OCI-LY3 (cell line): ENCODE results near the gene ITPR3.

ENCODE experiments used
- CTCF ChIP-seq: fragments of 200-600, 300-600 bp; sonication (generic); IDR thresholded peaks from 2 replicates; pipeline ENCODE4 v1.5.1; 2014; ENCODE audit warnings: antibody characterized with exemption, low read length, low read depth
- EZH2phosphoT487 ChIP-seq: fragments of 200-600 bp; shearing (Covaris generic); IDR thresholded peaks from 2 replicates; pipeline ENCODE4 v1.6.1; 2018; ENCODE audit warnings: antibody characterized with exemption, mixed run types, low read depth

- TF ChIP-seq CTCF (no peak), EZH2phosphoT487 (no peak)
These were observed 58.6 kb downstream of the ITPR3 start for GRCh38 chr6:33679761-33680160.
